ENCODE measurements around the gene USP12. TPM values are rescaled to one million over a fixed set of nuclear protein-coding genes. Genes with fewer than 3 reads are reported as not detected.

The USP12 gene
- total and polyA plus RNA-seq, 2 experiments from 2014 or later = 18.4 to 39.3 TPM

- TF ChIP-seq, protein P1, sequence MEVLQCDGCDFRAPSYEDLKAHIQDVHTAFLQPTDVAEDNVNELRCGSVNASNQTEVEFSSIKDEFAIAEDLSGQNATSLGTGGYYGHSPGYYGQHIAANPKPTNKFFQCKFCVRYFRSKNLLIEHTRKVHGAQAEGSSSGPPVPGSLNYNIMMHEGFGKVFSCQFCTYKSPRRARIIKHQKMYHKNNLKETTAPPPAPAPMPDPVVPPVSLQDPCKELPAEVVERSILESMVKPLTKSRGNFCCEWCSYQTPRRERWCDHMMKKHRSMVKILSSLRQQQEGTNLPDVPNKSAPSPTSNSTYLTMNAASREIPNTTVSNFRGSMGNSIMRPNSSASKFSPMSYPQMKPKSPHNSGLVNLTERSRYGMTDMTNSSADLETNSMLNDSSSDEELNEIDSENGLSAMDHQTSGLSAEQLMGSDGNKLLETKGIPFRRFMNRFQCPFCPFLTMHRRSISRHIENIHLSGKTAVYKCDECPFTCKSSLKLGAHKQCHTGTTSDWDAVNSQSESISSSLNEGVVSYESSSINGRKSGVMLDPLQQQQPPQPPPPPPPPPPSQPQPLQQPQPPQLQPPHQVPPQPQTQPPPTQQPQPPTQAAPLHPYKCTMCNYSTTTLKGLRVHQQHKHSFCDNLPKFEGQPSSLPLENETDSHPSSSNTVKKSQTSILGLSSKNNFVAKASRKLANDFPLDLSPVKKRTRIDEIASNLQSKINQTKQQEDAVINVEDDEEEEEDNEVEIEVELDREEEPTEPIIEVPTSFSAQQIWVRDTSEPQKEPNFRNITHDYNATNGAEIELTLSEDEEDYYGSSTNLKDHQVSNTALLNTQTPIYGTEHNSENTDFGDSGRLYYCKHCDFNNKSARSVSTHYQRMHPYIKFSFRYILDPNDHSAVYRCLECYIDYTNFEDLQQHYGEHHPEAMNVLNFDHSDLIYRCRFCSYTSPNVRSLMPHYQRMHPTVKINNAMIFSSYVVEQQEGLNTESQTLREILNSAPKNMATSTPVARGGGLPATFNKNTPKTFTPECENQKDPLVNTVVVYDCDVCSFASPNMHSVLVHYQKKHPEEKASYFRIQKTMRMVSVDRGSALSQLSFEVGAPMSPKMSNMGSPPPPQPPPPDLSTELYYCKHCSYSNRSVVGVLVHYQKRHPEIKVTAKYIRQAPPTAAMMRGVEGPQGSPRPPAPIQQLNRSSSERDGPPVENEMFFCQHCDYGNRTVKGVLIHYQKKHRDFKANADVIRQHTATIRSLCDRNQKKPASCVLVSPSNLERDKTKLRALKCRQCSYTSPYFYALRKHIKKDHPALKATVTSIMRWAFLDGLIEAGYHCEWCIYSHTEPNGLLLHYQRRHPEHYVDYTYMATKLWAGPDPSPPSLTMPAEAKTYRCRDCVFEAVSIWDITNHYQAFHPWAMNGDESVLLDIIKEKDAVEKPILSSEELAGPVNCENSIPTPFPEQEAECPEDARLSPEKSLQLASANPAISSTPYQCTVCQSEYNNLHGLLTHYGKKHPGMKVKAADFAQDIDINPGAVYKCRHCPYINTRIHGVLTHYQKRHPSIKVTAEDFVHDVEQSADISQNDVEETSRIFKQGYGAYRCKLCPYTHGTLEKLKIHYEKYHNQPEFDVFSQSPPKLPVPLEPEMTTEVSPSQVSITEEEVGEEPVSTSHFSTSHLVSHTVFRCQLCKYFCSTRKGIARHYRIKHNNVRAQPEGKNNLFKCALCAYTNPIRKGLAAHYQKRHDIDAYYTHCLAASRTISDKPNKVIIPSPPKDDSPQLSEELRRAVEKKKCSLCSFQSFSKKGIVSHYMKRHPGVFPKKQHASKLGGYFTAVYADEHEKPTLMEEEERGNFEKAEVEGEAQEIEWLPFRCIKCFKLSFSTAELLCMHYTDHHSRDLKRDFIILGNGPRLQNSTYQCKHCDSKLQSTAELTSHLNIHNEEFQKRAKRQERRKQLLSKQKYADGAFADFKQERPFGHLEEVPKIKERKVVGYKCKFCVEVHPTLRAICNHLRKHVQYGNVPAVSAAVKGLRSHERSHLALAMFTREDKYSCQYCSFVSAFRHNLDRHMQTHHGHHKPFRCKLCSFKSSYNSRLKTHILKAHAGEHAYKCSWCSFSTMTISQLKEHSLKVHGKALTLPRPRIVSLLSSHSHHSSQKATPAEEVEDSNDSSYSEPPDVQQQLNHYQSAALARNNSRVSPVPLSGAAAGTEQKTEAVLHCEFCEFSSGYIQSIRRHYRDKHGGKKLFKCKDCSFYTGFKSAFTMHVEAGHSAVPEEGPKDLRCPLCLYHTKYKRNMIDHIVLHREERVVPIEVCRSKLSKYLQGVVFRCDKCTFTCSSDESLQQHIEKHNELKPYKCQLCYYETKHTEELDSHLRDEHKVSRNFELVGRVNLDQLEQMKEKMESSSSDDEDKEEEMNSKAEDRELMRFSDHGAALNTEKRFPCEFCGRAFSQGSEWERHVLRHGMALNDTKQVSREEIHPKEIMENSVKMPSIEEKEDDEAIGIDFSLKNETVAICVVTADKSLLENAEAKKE (CRISPR knock-in tag; IDR thresholded peaks at IDR 0.05) = no peak
- TF ChIP-seq STAT1 (IDR thresholded peaks at IDR 0.05; ENCODE audit: unreplicated experiment) (no peak), EZH2 (IDR thresholded peaks at IDR 0.05; ENCODE audit: low read depth, unreplicated experiment) (no peak)
- TF ChIP-seq, protein P2, sequence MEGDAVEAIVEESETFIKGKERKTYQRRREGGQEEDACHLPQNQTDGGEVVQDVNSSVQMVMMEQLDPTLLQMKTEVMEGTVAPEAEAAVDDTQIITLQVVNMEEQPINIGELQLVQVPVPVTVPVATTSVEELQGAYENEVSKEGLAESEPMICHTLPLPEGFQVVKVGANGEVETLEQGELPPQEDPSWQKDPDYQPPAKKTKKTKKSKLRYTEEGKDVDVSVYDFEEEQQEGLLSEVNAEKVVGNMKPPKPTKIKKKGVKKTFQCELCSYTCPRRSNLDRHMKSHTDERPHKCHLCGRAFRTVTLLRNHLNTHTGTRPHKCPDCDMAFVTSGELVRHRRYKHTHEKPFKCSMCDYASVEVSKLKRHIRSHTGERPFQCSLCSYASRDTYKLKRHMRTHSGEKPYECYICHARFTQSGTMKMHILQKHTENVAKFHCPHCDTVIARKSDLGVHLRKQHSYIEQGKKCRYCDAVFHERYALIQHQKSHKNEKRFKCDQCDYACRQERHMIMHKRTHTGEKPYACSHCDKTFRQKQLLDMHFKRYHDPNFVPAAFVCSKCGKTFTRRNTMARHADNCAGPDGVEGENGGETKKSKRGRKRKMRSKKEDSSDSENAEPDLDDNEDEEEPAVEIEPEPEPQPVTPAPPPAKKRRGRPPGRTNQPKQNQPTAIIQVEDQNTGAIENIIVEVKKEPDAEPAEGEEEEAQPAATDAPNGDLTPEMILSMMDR (conservative IDR thresholded peaks at IDR 0.05; ENCODE audit: low read depth in 2 of 2) = no peak
These were observed 135.2 kb downstream of the USP12 start (continued) for GRCh38 chr13:27036236-27036981.

DNA sequence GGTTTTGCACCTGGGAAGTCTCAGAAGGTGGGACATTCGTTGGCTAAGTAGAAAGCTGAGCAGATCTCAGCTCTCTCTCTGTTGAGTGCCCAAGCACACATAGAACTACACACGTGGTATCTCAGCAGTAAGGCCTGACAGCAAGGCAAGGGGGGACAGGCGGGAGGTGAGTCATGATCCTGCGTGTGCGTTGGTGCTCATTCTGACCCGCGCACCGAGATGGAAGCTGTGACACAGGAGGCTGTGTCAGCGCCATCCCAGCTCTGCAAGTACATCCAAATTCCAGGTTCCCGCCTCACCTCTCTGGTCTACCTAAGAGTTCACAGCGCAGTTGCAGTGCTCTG, 135.7 kb downstream of the USP12 start:
- Histone ChIP-seq H3K4me3 (no peak overlapping the region), H3K27ac (ENCODE audit: low read depth) (no peak overlapping the region), H3K27me3 (ENCODE audit: insufficient read depth) (no peaks in the 10 kb centered on the region), H3K36me3 (ENCODE audit: insufficient read depth) (no peaks in the 10 kb centered on the region), H3F3A (replicated peaks; ENCODE audit: low read depth) (no peaks in the 10 kb centered on the region), H2AFZ (peak overlapping the region; percentile 38; the same call in 1 of the 2 replicates), H3K4me2 (0 out of 2 replicates have a peak overlapping the region, but pooled peaks have one; percentile 93), H3K4me1 (ENCODE audit: insufficient read depth) (peaks cover 22% of the 10 kb centered on the region), H3K79me2 (replicated peaks; ENCODE audit: insufficient read depth) (no peaks in the 10 kb centered on the region), H4K20me1 (replicated peaks; ENCODE audit: insufficient read depth) (no peaks in the 10 kb centered on the region), H3K9me2 (ENCODE audit: insufficient read depth) (no peaks in the 10 kb centered on the region)
- Mint-ChIP-seq H3K27ac (no peak overlapping the region), H3K36me3 (ENCODE audit: low read depth) (no peaks in the 10 kb centered on the region), H3K4me1 (peaks cover 29% of the 10 kb centered on the region), H3K4me3 (no peak overlapping the region), H3K9me3 (no peaks in the 10 kb centered on the region), H3K27me3 (ENCODE audit: insufficient read depth, low read depth, poor library complexity) (peaks cover 14% of the 10 kb centered on the region)
- DNase-seq (ENCODE audit: low spot score) (no peak), ATAC-seq (no peak)
- no peak for TF ChIP-seq POLR2AphosphoS5 (IDR thresholded peaks at IDR 0.05; ENCODE audit: low read depth)
- no peak for TF ChIP-seq ZNF331 (CRISPR knock-in tag; IDR thresholded peaks at IDR 0.05; ENCODE audit: low read depth)
- TF ChIP-seq JUNB (IDR thresholded peaks at IDR 0.05; ENCODE audit: unreplicated experiment) = no peak
- TF ChIP-seq, protein P2 (conservative IDR thresholded peaks at IDR 0.05; ENCODE audit: low read depth in 2 of 2) = no peak
- no peak for TF ChIP-seq CREB1 (CRISPR knock-in tag; IDR thresholded peaks at IDR 0.05; ENCODE audit: low read depth)
- TF ChIP-seq STAT1 (IDR thresholded peaks at IDR 0.05; ENCODE audit: unreplicated experiment) = no peak
- TF ChIP-seq NANOG (IDR thresholded peaks at IDR 0.05; ENCODE audit: borderline replicate concordance) = no peak
- TF ChIP-seq, protein P3, sequence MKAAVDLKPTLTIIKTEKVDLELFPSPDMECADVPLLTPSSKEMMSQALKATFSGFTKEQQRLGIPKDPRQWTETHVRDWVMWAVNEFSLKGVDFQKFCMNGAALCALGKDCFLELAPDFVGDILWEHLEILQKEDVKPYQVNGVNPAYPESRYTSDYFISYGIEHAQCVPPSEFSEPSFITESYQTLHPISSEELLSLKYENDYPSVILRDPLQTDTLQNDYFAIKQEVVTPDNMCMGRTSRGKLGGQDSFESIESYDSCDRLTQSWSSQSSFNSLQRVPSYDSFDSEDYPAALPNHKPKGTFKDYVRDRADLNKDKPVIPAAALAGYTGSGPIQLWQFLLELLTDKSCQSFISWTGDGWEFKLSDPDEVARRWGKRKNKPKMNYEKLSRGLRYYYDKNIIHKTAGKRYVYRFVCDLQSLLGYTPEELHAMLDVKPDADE (IDR thresholded peaks at IDR 0.05) = no peak
- no peak for TF ChIP-seq ZNF114 (CRISPR knock-in tag; IDR thresholded peaks at IDR 0.05)
- no peak for TF ChIP-seq EZH2 (IDR thresholded peaks at IDR 0.05; ENCODE audit: low read depth, unreplicated experiment)
- TF ChIP-seq EZH2phosphoT487 (IDR thresholded peaks at IDR 0.05; ENCODE audit: unreplicated experiment) = no peak

Measured in GM23338 (cell line).